Activated CD8-positive, alpha-beta memory T cell treated with anti-CD3 and anti-CD28 coated beads, Interleukin-2, amount 50 U/mL, for 48 hours (primary cell): ENCODE data around the gene KIAA0513.

Experiments
- DNase-seq: peaks from one replicate; pipeline ENCODE4 v3.0.0-alpha.2; 2020

The KIAA0513 gene

GRCh38 chr16:85005285-85006069 lies 22.1 kb upstream of the KIAA0513 start:
- DNase-seq = no peak

GRCh38 chr16:85006639-85007038 lies 21.0 kb upstream of the KIAA0513 start:
- no peak for DNase-seq

- no peak for DNase-seq
Observed at GRCh38 chr16:85007496-85008214, 19.9 kb upstream of the KIAA0513 start.

GRCh38 chr16:85008271-85008670 lies 19.3 kb upstream of the KIAA0513 start:
- DNase-seq = no peak

- DNase-seq = peak; percentile 37
Observed at GRCh38 chr16:85010446-85010930, 17.1 kb upstream of the KIAA0513 start.

GRCh38 chr16:85010931-85011845 lies 16.4 kb upstream of the KIAA0513 start, which contains the start of gene ZDHHC7:
Gene ZDHHC7 (minus strand): TSS chr16:85011535. CDS start chr16:84990618, 20,917 bp downstream.
- peak; percentile 95 for DNase-seq

- DNase-seq = no peak
Observed at GRCh38 chr16:85011846-85012284, 15.7 kb upstream of the KIAA0513 start.

GRCh38 chr16:85014311-85014710 lies 13.3 kb upstream of the KIAA0513 start:
- DNase-seq = no peak

- no peak for DNase-seq
Observed at GRCh38 chr16:85015481-85016187, 12.0 kb upstream of the KIAA0513 start.

- no peak for DNase-seq
Observed at GRCh38 chr16:85017151-85017550, 10.4 kb upstream of the KIAA0513 start.

- DNase-seq = no peak
Observed at GRCh38 chr16:85017633-85018032, 10.0 kb upstream of the KIAA0513 start.

GRCh38 chr16:85018529-85019236 lies 8.9 kb upstream of the KIAA0513 start:
- DNase-seq = no peak

- DNase-seq = no peak
Observed at GRCh38 chr16:85019659-85020245, 7.8 kb upstream of the KIAA0513 start.

- DNase-seq = no peak
Observed at GRCh38 chr16:85025781-85026653, 1.6 kb upstream of the KIAA0513 start.

- no peak for DNase-seq
Observed at GRCh38 chr16:85026703-85027102, 892 bp upstream of the KIAA0513 start.

- DNase-seq = peak; percentile 70
Observed at GRCh38 chr16:85027958-85028684, 526 bp downstream of the KIAA0513 start.

- DNase-seq = peak; percentile 83
Observed at GRCh38 chr16:85028685-85029407, 1.3 kb downstream of the KIAA0513 start.

GRCh38 chr16:85029408-85029784 lies 1.8 kb downstream of the KIAA0513 start:
- no peak for DNase-seq

- DNase-seq = no peak
Observed at GRCh38 chr16:85029981-85030401, 2.4 kb downstream of the KIAA0513 start.
